Effector CD8-positive, alpha-beta T cell (primary cell): ENCODE results near the gene TAP2.
A peak's percentile ranks its signal among the peaks of the same experiment; 100 is the strongest.
"Not testable (repeated sequence)": the region's sequence is repeated elsewhere in the genome, so short reads cannot be mapped to it uniquely, and the experiment has no call there.

ENCODE experiments used
- DNase-seq: peaks from one replicate; lab custom pipeline; 2025; lab: John Stamatoyannopoulos, UW

Gene TAP2

DNA sequence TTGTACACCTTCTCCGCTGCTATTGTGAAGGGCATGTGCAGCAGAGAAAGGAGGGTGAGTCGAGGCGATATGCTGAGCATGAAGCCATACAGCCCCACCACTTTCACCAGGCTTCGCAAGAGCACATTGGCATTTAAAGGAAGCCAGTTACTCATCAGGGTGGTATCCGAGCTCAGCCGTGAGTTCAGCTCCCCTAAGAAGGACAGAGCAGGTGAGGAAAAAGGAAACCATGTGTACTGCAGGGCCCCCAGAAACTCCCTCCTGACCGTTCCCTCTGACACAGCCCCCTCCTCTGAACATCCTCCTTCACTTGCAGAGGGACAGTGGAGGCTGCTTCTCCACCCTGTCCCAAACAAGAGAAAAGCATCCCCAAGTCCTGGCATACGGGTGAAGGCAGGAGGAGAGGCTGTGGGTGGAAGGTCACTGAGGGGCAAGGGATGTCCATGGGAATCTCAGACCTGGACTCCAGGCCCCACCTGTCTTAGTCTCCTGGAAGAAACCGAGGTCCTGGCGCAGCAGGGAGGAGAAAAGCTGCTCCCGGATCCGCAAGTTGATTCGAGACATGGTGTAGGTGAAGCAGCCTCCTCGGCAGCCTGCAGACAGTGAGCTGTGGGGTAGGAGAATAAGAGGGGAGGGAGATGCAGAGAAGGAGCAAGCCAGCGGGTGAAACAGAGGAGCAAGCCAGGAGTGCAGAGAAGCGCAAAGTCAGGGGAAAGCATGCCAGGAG lies 3.2 kb downstream of the TAP2 start:
- DNase-seq = no peak

DNA sequence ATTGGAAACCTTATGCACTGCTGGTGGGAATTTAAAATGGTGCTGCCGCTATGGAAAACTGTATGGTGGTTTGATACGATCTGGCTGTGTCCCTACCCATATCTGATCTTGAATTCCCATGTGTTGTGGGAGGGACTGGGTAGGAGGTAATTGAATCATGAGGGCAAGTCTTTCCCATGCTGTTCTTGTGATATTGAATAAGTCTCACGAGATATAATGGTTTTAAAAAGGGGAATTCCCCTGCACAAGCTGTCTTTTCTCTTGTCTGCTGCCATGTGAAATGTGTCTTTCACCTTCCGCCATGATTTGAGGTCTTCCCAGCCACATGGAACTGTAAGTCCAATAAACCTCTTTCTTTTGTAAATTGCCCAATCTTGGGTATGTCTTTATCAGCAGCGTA lies 4.9 kb downstream of the TAP2 start:
- no peak for DNase-seq

DNA sequence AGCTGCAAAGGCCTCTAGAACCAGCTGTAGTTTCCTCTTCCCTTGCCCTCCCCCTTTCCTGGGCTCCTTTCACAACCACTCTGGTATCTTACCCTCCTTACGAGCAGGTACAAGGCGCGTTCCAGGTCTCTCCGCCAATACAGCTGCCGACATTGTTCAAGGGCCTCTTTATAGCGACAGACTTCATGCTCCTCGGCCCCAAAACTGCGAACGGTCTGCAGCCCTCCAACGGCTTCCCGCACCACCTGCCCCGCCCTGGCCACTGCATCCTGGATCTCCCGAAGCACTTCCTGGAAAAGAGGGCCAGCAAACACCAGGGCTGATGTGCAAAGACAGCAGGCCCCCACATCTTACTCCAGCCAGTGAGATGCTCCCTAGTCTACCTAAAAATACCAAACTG lies 6.0 kb downstream of the TAP2 start:
- DNase-seq = no peak

DNA sequence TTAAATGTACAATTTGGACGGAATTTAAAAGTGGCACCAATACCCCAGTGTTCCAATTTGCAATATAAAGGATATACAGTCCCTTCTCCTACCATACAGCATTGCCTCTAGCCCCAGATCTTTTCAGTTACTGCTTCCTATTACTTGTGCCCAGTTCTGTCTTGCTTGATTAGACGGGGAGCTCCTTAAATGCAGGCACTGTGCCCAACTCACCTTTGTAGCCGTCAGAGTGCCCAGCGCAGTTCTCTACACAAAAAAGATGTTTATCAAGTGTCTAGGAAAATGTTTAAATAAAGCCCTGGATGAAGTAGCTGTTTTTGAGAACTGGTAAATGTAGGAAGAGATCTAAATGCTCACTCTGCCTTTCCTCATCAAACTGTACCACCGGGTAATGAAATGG lies 7.6 kb downstream of the TAP2 start:
- no peak for DNase-seq

DNA sequence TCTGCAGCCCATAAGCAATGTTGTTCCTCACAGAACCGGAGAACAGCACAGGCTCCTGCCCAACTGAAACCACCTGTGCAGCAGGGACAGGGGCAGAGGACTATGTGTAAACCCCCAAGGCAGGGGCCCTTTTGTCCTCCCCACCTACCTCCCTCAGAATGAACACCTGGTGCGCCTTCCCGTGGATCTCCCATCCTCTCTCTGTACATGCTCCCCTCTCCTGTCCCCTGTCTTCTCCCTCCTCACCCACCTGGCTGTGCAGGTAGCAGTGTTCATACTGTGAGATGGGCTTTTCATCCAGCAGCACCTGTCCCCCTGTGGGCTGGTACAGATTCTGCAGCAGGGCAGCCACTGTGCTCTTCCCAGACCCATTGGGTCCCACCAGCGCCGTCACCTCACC lies 8.5 kb downstream of the TAP2 start:
- no peak for DNase-seq

DNA sequence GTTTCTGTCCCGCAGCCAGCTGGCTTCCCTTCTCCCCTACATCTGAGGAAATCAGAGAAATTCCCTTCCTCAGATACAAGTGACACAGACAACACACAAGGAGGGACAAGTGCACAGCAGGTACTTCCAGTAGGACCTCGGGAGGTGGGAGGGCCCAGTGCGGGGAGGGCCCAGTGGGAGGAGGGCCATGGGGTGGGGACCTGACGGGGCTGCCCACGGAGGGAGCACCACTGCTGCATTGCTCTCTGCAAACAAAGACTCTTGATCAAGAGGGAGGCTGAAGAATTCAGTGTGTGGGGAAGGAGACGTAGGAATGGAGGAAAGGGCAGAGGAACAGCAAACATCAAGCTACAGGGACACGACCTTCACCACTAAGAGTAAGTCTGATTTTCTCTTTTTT lies 9.0 kb downstream of the TAP2 start:
- DNase-seq = no peak

DNA sequence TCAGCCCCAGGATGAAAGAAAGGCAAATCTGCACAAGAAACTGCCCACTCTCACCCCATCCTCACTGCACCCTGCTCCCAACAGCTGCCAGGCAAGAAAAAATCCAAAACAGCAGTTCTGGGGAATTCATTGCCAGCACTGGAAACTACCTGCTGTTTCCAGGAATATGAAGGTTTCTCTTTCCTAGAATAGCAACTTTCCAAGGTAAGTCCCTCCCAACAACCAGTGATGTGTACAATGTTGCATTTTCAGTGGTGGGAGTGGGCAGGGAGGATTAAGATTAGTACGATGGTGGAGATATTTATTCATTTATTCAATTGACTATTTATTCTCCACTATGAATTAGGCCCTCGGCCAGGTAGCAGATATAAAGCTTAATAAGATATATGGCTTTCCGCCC lies 11.5 kb downstream of the TAP2 start:
- no peak for DNase-seq

DNA sequence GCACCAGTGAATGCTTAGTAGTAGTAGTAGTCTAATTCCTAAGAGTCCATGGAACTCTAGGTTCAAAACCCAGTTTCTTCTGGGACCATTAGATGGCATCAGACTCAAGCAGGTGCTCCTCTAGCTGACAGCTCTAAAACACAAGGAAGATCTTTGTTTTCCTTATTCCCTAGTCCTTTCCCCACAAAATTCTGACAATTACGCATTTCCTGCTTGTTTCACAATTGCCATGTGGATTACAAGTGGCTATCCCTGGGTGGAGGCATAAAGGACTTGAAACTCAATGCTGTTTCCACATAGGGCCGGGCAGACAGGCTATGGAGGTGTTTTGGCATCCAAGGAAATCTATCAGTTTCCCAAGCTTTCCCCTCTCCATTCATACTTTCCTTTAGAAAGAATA lies 12.6 kb downstream of the TAP2 start:
- no peak for DNase-seq

DNA sequence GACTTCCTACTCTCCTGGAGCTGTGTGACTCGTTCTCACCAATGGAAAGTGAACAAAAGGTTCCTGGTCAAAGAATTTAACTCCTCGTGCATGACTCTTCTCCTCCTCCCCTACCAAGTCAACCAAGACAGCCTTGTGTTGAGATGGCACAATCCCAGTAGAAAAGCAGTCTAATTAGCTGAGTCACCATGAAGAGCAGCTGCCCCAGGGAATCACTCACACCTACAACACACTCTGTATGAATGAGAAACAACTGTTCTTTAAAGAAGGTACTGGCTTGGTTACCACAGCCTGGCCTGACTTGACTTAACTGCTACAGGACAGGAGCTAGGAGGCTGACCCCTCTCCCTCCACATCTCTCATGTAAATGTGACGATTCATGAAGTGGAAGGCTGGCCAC lies 18.8 kb downstream of the TAP2 start:
- no peak for DNase-seq

DNA sequence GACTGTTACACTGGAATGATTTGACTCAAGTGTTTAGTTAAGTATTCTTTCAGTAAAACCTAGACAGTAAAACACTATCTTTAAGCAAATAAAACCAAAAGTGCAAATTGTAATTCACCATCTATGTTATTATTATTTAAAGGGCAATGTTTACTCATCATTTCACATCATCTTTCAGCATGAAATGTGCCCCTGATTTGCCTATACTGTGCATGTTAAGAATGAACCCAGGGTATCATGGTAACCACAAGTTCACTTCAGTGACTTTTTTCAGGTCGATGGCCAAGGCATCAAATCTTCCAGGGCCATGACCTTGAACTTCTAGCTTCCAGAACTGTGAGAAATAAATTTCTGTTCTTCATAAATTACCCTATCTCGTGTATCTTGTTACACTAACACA lies 19.7 kb downstream of the TAP2 start:
- no peak for DNase-seq

DNA sequence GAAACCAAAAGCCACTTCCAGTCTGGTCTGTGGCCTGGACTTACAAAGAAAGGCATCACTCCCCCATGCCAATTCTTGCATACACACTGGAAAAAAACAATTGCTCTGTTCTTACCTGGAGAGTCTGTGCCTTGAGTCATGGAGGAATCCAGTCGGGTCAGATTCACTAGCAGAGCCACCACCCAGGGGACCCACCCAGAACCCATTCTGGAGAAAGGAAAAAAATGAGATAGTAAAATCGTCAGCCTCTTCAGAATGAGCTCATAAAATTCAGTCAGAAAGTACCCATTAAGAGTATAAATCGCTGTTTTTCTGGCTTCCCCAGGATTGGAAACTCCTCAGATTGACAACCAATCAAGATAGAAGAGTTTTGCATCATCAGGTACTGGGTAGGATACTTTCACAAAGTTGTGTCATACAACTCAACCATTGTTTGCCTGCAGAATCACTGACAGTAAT lies 21.8 kb downstream of the TAP2 start, which contains the start of gene HLA-DOB:
TSS of gene HLA-DOB (minus strand) at position 257 of the 459 bp plus-strand sequence. CDS start at position 206, 51 bp downstream.
- no peak for DNase-seq

DNA sequence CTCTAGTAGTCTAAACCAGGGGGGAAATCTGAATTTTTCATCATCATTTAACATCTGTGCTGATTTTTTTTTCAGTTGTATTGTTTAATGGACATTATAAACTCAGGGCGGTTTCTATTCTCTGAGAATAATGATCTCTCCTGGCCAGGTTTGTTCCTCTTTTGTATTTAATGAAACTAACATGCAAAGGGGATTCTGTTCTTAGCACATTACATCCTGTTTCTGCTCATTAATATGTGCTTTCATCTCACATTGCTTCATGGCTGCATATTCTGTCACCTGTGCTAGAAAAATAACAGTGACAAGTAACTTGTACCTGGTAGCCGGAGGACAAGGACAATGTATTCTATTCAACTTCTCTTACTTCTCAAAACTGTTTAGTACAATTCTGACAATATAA lies 22.5 kb downstream of the TAP2 start:
- no peak for DNase-seq

DNA sequence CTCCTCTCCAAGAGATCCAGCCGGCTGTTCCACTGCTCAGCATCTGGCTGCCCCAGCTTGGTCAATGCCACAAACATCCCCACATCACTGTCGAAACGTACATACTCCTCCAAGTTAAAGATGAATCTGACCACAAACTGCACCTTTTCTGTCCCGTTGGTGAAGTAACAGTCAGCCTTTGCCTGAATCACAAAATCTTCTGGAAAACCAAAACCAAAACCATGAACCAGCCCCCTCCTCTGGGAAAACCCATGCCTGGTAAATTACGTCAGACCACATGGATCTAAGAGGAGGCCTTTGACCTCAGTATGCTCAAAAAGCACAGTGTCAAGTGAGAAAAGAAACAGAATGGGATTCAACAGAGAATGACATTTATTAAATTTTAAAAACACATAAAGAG lies 23.4 kb downstream of the TAP2 start:
- no peak for DNase-seq

DNA sequence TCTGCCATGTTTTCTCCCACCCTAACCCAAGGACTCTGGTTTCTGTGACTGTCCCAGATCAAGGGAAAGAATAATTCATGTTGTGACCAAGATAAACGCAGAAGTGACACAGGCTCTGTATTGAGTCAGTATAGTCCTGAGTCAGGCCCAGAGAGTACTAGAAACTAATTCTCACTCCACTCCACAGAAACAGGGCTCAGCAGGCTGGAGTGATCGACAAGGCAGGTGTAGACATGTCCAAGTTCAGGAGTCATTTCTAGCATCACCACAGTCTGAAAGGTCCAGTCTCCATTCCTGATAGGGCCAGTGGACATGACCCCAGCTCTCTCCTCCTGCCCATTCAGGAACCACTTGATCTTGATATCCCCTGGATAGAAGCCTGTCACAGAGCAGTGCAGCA lies 24.4 kb downstream of the TAP2 start:
- no peak for DNase-seq

DNA sequence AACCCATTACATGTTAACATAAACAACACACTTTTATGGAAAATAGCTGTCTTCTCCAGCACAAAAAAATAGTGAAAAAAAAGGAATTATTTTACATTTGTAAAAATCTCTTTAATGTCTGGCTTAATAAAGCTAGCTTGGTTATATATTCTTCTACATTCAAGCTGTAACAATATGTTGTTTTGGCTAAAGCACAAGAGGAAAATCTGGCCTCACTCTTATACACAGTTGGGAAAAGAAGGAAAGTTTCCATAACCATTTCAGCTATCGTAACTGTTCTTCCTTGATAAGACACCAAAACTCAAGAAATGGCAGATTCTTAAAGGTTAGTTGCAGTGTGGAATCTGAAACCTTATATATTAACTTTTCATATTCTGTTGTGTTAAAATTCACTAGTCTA lies 29.4 kb downstream of the TAP2 start:
- DNase-seq = no peak

DNA sequence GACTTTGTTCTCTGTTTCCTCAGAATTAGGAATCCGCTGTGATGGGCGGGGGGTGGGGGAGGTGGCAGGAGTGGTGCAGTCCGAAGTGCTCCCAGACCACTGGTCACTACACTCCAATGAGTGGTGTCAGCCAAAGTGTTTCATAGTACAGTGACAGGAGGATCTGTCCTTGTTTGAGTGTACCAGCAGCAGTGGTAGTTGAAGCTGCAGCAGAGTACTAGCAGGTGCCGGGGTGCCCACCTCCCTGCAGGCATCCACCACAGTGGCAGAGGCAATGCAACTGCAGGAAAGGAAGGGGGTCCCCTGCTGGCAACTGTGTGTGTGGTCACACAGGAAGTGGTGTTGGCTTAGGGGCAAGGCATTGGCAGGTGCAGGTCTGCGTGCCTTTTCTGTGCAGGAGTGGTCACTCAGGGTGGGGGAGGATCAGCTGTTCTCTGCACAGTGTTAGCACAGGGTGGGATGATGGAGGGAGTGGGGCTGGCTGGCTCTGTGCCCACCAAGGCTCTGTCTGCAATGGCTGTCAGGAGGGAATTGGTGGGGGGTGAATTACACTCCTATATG lies 31.4 kb downstream of the TAP2 start:
- no peak for DNase-seq

DNA sequence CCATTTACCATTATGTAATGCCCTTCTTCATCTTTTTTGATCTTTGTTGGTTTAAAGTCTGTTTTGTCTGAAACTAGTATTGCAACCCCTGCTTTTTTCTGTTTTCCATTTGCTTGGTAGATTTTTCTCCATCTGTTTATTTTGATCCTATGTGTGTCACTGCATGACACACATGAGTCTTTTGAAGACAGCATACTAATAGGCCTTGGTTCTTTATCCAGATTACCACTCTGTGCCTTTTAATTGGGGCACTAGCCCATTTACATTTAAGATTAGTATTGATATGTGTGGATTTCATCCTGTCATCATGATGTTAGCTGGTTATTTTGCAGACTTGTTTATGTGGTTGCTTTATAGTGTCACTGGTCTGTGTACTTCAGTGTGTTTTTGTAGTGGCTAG lies 33.1 kb downstream of the TAP2 start:
- DNase-seq = not testable (repeated sequence)

DNA sequence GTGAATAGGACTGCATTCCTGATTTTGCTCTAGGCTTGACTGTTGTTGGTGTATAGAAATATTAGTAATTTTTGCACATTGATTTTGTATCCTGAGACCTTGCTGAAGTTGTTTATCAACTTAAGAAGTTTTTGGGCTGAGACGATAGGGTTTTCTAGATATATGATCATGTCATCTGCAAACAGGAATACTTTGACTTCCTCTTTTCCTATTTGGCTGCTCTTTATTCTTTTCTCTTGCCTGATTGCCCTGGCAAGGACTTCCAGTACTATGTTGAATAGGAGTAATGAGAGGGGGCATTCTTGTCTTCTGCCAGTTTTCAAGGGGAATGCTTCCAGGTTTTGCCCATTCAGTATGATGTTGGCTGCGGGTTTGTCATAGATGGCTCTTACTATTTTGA lies 35.1 kb downstream of the TAP2 start:
- DNase-seq = no peak

DNA sequence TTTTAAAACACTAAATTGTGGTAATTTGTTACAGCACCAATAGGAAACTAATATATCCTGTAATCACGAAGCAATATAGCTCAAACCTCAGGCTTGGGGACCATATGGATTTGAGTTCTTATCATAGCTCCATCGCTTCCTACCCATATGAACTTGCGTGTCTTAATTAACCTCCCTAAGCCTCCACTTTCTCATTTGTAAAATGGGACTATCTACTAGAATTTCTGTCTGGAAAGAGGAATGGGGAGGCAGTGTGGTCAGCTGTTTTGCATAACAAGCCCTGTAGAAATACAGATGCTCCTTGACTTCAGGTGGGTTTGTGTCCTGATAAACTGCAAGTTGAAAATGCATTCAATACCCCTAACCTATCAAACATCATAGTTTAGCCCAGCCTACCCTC lies 38.8 kb downstream of the TAP2 start:
- DNase-seq = no peak

DNA sequence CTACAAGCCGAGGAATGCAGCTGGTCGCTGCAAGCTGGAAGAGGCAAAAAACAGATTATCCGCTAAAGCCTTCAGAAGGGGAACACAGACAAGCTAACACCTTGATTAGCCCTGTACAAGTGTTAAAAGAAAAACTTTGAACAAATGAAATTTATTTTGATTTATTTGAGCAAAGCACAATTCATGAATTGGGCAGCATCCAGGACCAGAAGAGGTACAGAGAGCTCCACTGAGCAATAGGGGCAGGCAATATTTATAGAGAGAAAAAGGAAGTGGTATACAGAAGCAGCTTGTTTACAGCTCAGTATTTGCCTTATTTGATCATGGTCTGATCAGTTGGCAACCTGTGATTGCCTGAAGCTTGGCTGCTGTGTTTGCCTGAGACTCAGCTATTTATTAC lies 39.4 kb downstream of the TAP2 start:
- no peak for DNase-seq

DNA sequence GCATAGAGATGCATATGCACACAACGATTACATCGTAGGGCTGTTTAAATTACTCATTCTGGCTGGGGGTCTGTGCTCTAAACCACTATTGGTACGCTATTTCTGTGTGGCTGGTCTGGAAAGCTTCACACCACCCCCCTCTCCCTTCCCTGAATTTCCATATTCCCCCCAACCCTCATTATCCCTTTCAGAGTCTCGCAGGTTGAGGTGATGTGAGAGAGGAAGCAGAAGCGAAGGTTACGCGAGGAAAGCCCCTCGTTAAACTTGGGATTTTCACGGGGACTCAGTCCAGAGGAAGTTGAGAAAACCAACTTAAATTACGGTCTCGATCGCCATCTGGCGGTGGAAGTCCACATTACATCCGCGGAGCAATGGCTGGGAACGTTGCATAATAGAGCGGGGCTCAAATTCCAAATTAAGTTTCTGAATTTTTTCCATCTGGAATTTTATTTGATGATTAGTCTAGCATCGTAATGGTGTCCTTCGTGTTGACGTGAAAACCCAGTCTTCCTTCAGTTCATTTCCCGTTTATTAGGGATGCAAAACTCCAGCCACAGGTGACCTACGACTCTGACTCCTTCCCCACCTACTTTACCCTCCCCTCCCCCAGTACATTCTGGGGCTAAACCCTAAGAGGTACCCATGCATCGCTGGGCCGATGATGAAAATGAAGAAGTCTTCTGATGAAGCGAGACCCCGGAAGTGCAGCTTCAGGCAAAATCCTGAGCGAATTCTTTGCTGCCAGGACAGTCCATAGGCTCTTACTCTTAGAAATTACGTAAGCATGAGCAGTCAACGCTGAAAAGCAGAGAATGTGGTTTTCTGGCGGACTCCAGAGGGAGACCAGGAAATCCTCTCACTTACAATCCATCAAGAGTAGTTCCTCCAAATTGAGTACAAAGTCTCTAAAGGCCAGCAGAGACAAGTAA lies 41.4 kb downstream of the TAP2 start:
- peak; percentile 75 for DNase-seq

DNA sequence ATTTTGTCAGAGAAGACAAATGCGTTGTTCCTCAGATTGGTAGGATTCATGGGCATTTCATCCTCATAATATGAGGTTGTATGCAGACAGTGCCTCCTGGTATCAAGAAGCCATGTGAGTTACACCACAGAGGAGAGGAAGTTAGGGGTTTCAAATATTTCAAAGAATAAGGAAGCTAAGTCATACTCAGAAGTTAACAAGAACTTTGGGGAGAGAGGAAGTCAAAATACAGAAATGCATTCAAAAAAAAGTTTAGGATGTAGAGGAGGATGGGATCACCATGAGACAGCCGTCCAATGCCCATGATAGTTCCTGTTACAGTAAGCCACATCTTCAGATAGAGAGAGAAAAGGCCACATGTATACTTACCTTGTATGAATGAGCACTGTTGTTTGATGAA lies 44.0 kb downstream of the TAP2 start:
- no peak for DNase-seq

DNA sequence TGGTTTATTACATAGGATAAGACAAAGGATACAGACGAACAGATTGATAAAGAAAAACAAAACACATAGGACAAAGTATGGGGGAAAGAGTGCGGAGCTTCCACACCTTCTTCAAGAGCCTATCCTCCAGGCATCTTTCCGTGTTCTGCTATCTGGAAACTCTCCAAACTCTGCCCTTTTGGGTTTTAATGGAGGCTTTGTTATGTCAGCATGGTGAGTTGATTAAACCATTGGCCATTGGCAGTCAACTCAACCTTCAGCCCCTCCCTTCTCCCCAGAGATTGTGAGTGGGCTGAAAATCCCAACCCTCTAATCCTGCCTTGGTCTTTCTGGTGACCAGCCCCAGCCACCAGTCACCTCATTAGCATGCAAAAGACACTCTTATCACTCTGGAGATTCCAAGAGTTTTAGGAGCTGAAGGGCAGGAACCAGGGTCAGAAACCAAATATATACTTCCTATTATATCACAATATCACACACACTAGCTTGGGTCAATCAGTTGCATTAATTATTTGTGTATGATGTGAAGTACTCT lies 45.6 kb downstream of the TAP2 start:
- no peak for DNase-seq
